GM18909 (cell line): ENCODE results near the gene CLK4.

Experiments
- ATAC-seq: cut with Tn5 transposase; IDR thresholded peaks from one replicate; pipeline ENCODE4 v1.9.1; 2021; ENCODE audit warnings: mild to moderate bottlenecking; ENCODE audit not compliant: unreplicated experiment, poor library complexity

The CLK4 gene

GRCh38 chr5:178626484-178627258 is at the start of gene CLK4:
Gene CLK4 (minus strand): TSS chr5:178627050. CDS start chr5:178623416, 3,634 bp downstream.
- ATAC-seq: peak; percentile 81

GRCh38 chr5:178675922-178676321 is 49.1 kb upstream of the CLK4 start:
- ATAC-seq: no peak

- ATAC-seq: no peak
These were observed 47.5 kb upstream of the CLK4 start for GRCh38 chr5:178674334-178674733.

GRCh38 chr5:178673801-178674295 is 47.0 kb upstream of the CLK4 start:
- no peak for ATAC-seq

- ATAC-seq: no peak
These were observed 45.8 kb upstream of the CLK4 start for GRCh38 chr5:178672630-178673029.

- ATAC-seq: no peak
These were observed 44.8 kb upstream of the CLK4 start for GRCh38 chr5:178671602-178672144.

- ATAC-seq: no peak
These were observed 43.6 kb upstream of the CLK4 start for GRCh38 chr5:178670351-178670885.

- no peak for ATAC-seq
These were observed 41.7 kb upstream of the CLK4 start for GRCh38 chr5:178668579-178668978.

- no peak for ATAC-seq
These were observed 40.8 kb upstream of the CLK4 start for GRCh38 chr5:178667688-178668087.

- ATAC-seq: no peak
These were observed 40.3 kb upstream of the CLK4 start for GRCh38 chr5:178667101-178667500.

GRCh38 chr5:178664141-178664540 is 37.3 kb upstream of the CLK4 start:
- no peak for ATAC-seq

- ATAC-seq: no peak
These were observed 35.7 kb upstream of the CLK4 start for GRCh38 chr5:178662541-178662860.

- no peak for ATAC-seq
These were observed 35.1 kb upstream of the CLK4 start for GRCh38 chr5:178661836-178662540.

- no peak for ATAC-seq
These were observed 24.4 kb upstream of the CLK4 start for GRCh38 chr5:178651046-178651810.

- ATAC-seq: no peak
These were observed 23.4 kb upstream of the CLK4 start for GRCh38 chr5:178650214-178650613.

GRCh38 chr5:178649580-178649979 is 22.7 kb upstream of the CLK4 start:
- ATAC-seq: no peak

GRCh38 chr5:178644826-178645545 is 18.1 kb upstream of the CLK4 start:
- no peak for ATAC-seq

- ATAC-seq: no peak
These were observed 15.6 kb upstream of the CLK4 start for GRCh38 chr5:178642351-178642909.

GRCh38 chr5:178641711-178642110 is 14.9 kb upstream of the CLK4 start:
- no peak for ATAC-seq
